Adrenal gland (tissue), 12 donors: ENCODE data around the gene CACNA1C. TPM values are rescaled to one million over a fixed set of nuclear protein-coding genes. Genes with fewer than 3 reads are reported as not detected.

Experiments
- DNase-seq, 7 donors: peaks; one replicate each; pipeline ENCODE4 v3.0.0-alpha.2; 2019 to 2020
- H3K27ac ChIP-seq, 5 donors: fragments of 200-600 bp; sonication (generic) in 4 of 5; 1 replicate in 3 of 5; 2 replicates in 2 of 5; pipeline versions ENCODE4 v1.5.1 to v1.8.0; 2016 to 2020; ENCODE audit warnings: mild to moderate bottlenecking in 1 of 5
- H3K27me3 ChIP-seq: fragments of 200-600 bp; 2 replicates; pipeline ENCODE4 v1.8.0; 2021
- H3K36me3 ChIP-seq, 2 donors: fragments of 200-600 bp; replicated peaks in 1 of 2; 1 replicate in 1 of 2; 2 replicates in 1 of 2; pipeline versions ENCODE4 v1.5.1 to v1.8.0; 2018 to 2022
- H3K4me1 ChIP-seq, 2 donors: fragments of 200-600 bp; replicated peaks in 1 of 2; 1 replicate in 1 of 2; 2 replicates in 1 of 2; pipeline versions ENCODE4 v1.5.1 to v1.8.0; 2018 to 2021
- H3K4me3 ChIP-seq, 4 donors: fragments of 200-600 bp; sonication (generic) in 3 of 4; one replicate each; pipeline ENCODE4 v1.5.1; 2016 to 2018
- H3K9me3 ChIP-seq, 3 donors: fragments of 200-600 bp; sonication (generic) in 1 of 3; replicated peaks in 1 of 3; 1 replicate in 2 of 3; 2 replicates in 1 of 3; pipeline versions ENCODE4 v1.5.1 to v1.8.0; 2016 to 2021
- POLR2A ChIP-seq, 2 donors: fragments of 450-650 bp; IDR thresholded peaks; one replicate each; pipeline ENCODE4 v1.6.1; 2017; ENCODE audit warnings: antibody characterized with exemption in 2 of 2, mild to moderate bottlenecking in 2 of 2, moderate library complexity in 1 of 2
- WGBS, 4 donors: extraction: QIAGEN DNeasy Blood & Tissue Kit in 2 of 4; methylation state at CpG; one replicate each; pipeline versions ENCODE4 v1.1.5 to v1.1.7; 2013 to 2017; 5-methylcytosine and 5-hydroxymethylcytosine counted together
- intact Hi-C, 2 donors: fragments of 100-400 bp; cut with DNase I; formaldehyde crosslinking; loops; one replicate each; pipeline versions ENCODE4 v1.14.1 to v1.15.0; 2022 to 2023
- polyA plus RNA-seq, 3 donors: library from polyadenylated mRNA; stranded (reverse); fragments of 200-250 nt in 2 of 3; fragments of 350-450 nt in 1 of 3; fragmentation: Illumina TruSeq in 1 of 3; extraction: RNeasy Lipid Tissue Mini Kit (QIAGEN cat#74804) in 1 of 3; gene quantifications; one replicate each; pipeline ENCODE4 v1.2.3, GENCODE V29; 2013 to 2014
- total RNA-seq, 9 donors: library from RNA; depleted of rRNA in 4 of 9; stranded (reverse); fragments of >200 nt in 4 of 9; fragments of 120-200 nt in 1 of 9; fragmentation: NEBNext Ultra II Directional in 1 of 9; extraction: Animal tissue kit (Norgen Biotek cat#: 25700) in 1 of 9; gene quantifications; one replicate each; pipeline versions ENCODE4 v1.1.0 to v1.2.4, GENCODE V29; 2013 to 2023
- TF ChIP-seq, protein P1 (sequence below), 6 experiments: fragments of 450-650 bp in 4 of 6; fragments of 200-600 bp in 2 of 6; sonication (generic) in 1 of 6; IDR thresholded peaks; 1 replicate in 5 of 6; 2 replicates in 1 of 6; pipeline versions ENCODE4 v1.5.1 to v1.8.0; 2016 to 2021; ENCODE audit warnings: antibody characterized with exemption in 6 of 6, mild to moderate bottlenecking in 2 of 6, moderate library complexity in 1 of 6
- donor health status: healthy with polysubstance abuse.
- donor health status: Bipolar disorder and iron deficiency.
- donor health status: DM: yes; HTN: yes; CAD: no.
- donor health status: DM: no; HTN: no; CAD: no.
- donor health status: DM: no; HTN: no; CAD: no.
- donor health status: DM: yes; HTN: yes; CAD: no.

CACNA1C gene
- total and polyA plus RNA-seq, 12 donors = 1.4 to 5.8 (median 3.5) TPM

GRCh38 chr12:2462087-2462486 is 409.3 kb downstream of the CACNA1C start:
- no peak overlapping the region for H3K27ac ChIP-seq
- DNase-seq = no peak
- H3K4me1 ChIP-seq = no peaks in the 10 kb centered on the region
- no peaks in the 10 kb centered on the region for H3K36me3 ChIP-seq
- no peak for TF ChIP-seq POLR2A (IDR thresholded peaks at IDR 0.05)
- H3K4me3 ChIP-seq = no peak overlapping the region
- no peaks in the 10 kb centered on the region for H3K27me3 ChIP-seq
- no peaks in the 10 kb centered on the region for H3K9me3 ChIP-seq
- intact Hi-C loops = no loop called here
- 90 to 98% (median 97%) methylated on average over 14 of the region's 14 CpGs for WGBS, 4 donors

- intact Hi-C loops = no loop called here
- no peaks in the 10 kb centered on the region for H3K27me3 ChIP-seq
- 69 to 81% (median 71%) methylated on average over 5 of the region's 5 CpGs for WGBS, 4 donors
- no peak overlapping the region for H3K4me3 ChIP-seq
- no peak overlapping the region for H3K27ac ChIP-seq
- TF ChIP-seq, protein P1, sequence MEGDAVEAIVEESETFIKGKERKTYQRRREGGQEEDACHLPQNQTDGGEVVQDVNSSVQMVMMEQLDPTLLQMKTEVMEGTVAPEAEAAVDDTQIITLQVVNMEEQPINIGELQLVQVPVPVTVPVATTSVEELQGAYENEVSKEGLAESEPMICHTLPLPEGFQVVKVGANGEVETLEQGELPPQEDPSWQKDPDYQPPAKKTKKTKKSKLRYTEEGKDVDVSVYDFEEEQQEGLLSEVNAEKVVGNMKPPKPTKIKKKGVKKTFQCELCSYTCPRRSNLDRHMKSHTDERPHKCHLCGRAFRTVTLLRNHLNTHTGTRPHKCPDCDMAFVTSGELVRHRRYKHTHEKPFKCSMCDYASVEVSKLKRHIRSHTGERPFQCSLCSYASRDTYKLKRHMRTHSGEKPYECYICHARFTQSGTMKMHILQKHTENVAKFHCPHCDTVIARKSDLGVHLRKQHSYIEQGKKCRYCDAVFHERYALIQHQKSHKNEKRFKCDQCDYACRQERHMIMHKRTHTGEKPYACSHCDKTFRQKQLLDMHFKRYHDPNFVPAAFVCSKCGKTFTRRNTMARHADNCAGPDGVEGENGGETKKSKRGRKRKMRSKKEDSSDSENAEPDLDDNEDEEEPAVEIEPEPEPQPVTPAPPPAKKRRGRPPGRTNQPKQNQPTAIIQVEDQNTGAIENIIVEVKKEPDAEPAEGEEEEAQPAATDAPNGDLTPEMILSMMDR (IDR thresholded peaks at IDR 0.05) = no peak
- no peak for TF ChIP-seq POLR2A (IDR thresholded peaks at IDR 0.05)
- H3K9me3 ChIP-seq = no peaks in the 10 kb centered on the region
- DNase-seq = no peak
- H3K4me1 ChIP-seq = no peaks in the 10 kb centered on the region
- no peaks in the 10 kb centered on the region for H3K36me3 ChIP-seq
Measured at GRCh38 chr12:2463719-2464118, 410.9 kb downstream of the CACNA1C start.

- TF ChIP-seq POLR2A (IDR thresholded peaks at IDR 0.05) = no peak
- TF ChIP-seq, protein P1 (IDR thresholded peaks at IDR 0.05) = no peak
- intact Hi-C loops = no loop called here
- Histone ChIP-seq H3K4me1 (no peaks in the 10 kb centered on the region), H3K27ac (no peak overlapping the region), H3K27me3 (no peaks in the 10 kb centered on the region), H3K4me3 (no peak overlapping the region), H3K9me3 (no peaks in the 10 kb centered on the region), H3K36me3 (no peaks in the 10 kb centered on the region)
- 75 to 85% (median 81%) methylated on average over 10 of the region's 10 CpGs for WGBS, 4 donors
- DNase-seq = no peak
Measured at GRCh38 chr12:2465681-2466080, 412.9 kb downstream of the CACNA1C start.

DNA sequence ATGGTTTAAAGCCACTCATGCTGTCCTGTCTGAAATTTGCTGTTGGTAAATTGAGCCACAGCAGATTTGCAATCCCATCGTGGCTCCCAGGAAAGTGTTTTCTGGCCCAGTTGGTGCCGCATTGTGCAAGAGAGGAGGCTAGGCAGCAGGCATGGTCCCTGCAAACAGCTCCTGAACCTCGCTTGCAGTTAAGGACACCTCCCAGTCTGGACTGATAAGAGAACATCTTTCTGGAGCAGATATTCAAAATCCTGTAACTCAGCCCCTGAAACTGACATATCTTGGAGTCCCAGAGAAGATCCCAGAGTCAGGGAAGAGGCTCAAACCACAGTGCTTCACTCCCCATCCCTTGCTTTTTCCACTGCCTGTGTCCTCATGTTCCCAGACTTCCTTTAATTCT is 413.4 kb downstream of the CACNA1C start:
- no peaks in the 10 kb centered on the region for H3K4me1 ChIP-seq
- no peaks in the 10 kb centered on the region for H3K9me3 ChIP-seq
- no peak for DNase-seq
- 50 to 88% (median 74%) methylated on average over 3 of the region's 3 CpGs for WGBS, 4 donors
- no peak overlapping the region for H3K4me3 ChIP-seq
- no peaks in the 10 kb centered on the region for H3K36me3 ChIP-seq
- intact Hi-C loops = no loop called here
- no peaks in the 10 kb centered on the region for H3K27me3 ChIP-seq
- no peak overlapping the region for H3K27ac ChIP-seq
- no peak for TF ChIP-seq POLR2A (IDR thresholded peaks at IDR 0.05)
- TF ChIP-seq, protein P1 (IDR thresholded peaks at IDR 0.05) = no peak

- no peak for DNase-seq
- intact Hi-C loops = no loop called here
- 93 to 96% (median 94%) methylated on average over 7 to 17 of the region's 17 CpGs for whole genome bisulfite sequencing, 4 donors
- H3K27ac ChIP-seq = no peak overlapping the region
- H3K4me1 ChIP-seq = no peaks in the 10 kb centered on the region
- TF ChIP-seq, protein P1 (IDR thresholded peaks at IDR 0.05) = no peak
- TF ChIP-seq POLR2A (IDR thresholded peaks at IDR 0.05) = no peak
- H3K36me3 ChIP-seq = no peaks in the 10 kb centered on the region
- H3K27me3 ChIP-seq = no peaks in the 10 kb centered on the region
- no peak overlapping the region for H3K4me3 ChIP-seq
- no peaks in the 10 kb centered on the region for H3K9me3 ChIP-seq
Measured at GRCh38 chr12:2467447-2468195, 414.8 kb downstream of the CACNA1C start.
